Thyroid gland (tissue), 4 donors: ENCODE results near the gene PLPP3.

Experiments used
- CTCF ChIP-seq, 6 experiments: fragments of 200-600 bp in 3 of 6; fragments of 450-650 bp in 3 of 6; sonication (generic) in 3 of 6; IDR thresholded peaks; one replicate each; pipeline ENCODE4 v1.5.1; 2016 to 2019; ENCODE audit warnings: antibody characterized with exemption in 6 of 6, mild to moderate bottlenecking in 2 of 6, inconsistent platforms in 1 of 6, moderate library complexity in 1 of 6
- POLR2A ChIP-seq, 2 donors: fragments of 450-650 bp; IDR thresholded peaks; one replicate each; pipeline ENCODE4 v1.6.1; 2017; ENCODE audit warnings: antibody characterized with exemption in 2 of 2, mild to moderate bottlenecking in 2 of 2, moderate library complexity in 1 of 2

GRCh38 chr1:56481140-56481694 lies 98.1 kb downstream of the PLPP3 start:
- TF ChIP-seq POLR2A (IDR thresholded peaks at IDR 0.05) (no peak), CTCF (IDR thresholded peaks at IDR 0.05) (no peak)
